ENCODE results near the gene LYPD6.

DNA sequence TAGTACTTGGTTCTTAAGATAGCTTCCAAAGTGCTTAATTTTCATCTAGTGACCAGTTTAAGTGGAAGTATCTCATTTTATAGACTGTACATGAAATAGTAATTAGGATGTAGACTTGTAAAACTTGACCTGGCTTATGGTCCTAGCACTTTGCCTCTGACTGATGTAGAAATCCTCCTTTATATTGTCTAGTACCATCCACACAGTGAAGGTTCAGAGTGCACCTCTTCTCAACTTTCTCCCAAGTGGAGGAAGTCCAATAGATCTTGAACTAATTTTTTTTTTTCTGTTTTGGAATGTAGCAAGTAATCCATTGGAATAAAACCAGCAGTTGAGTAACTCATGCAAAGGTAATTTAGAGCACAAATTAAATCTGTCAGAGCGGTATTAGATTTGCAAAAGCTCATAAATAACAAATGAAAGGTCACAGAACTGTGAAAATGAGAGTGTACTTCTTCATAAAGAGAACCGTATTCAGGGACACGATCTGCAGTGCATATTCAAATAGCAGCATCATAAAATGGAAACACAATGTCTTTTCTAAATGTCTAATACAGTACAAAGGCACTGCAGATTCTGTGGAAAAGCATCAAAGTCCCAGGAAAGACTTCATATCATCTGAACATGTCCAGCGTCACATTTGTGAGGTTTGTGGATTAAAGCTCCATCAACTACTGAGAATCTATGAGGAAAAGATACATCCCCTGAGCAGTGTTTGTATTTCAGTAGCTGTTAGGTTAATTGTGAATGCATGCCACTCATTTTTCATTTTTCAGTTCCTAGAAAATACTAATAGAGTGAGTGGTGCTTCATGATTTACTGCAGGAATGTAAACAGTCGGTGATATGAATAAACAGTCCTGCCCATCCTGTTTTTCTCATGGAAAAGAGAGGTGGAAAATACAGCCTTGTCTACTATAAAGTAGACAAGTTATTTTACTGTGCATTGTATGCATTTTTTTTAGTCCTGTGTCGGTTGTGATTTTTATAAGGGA lies 100.7 kb downstream of the LYPD6 start:
- TF ChIP-seq, protein P1, sequence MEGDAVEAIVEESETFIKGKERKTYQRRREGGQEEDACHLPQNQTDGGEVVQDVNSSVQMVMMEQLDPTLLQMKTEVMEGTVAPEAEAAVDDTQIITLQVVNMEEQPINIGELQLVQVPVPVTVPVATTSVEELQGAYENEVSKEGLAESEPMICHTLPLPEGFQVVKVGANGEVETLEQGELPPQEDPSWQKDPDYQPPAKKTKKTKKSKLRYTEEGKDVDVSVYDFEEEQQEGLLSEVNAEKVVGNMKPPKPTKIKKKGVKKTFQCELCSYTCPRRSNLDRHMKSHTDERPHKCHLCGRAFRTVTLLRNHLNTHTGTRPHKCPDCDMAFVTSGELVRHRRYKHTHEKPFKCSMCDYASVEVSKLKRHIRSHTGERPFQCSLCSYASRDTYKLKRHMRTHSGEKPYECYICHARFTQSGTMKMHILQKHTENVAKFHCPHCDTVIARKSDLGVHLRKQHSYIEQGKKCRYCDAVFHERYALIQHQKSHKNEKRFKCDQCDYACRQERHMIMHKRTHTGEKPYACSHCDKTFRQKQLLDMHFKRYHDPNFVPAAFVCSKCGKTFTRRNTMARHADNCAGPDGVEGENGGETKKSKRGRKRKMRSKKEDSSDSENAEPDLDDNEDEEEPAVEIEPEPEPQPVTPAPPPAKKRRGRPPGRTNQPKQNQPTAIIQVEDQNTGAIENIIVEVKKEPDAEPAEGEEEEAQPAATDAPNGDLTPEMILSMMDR (IDR thresholded peaks at IDR 0.05), result no peak
- TF ChIP-seq POLR2A (IDR thresholded peaks at IDR 0.05), result no peak

Measured in Peyer's patch (tissue), 4 donors.